Measurements from ENCODE around the gene ZDHHC13. TPM values are rescaled to one million over a fixed set of nuclear protein-coding genes. Genes with fewer than 3 reads are reported as not detected.

Gene ZDHHC13
- total RNA-seq, 1 experiment from 2014 or later, result 21.8 TPM

DNA sequence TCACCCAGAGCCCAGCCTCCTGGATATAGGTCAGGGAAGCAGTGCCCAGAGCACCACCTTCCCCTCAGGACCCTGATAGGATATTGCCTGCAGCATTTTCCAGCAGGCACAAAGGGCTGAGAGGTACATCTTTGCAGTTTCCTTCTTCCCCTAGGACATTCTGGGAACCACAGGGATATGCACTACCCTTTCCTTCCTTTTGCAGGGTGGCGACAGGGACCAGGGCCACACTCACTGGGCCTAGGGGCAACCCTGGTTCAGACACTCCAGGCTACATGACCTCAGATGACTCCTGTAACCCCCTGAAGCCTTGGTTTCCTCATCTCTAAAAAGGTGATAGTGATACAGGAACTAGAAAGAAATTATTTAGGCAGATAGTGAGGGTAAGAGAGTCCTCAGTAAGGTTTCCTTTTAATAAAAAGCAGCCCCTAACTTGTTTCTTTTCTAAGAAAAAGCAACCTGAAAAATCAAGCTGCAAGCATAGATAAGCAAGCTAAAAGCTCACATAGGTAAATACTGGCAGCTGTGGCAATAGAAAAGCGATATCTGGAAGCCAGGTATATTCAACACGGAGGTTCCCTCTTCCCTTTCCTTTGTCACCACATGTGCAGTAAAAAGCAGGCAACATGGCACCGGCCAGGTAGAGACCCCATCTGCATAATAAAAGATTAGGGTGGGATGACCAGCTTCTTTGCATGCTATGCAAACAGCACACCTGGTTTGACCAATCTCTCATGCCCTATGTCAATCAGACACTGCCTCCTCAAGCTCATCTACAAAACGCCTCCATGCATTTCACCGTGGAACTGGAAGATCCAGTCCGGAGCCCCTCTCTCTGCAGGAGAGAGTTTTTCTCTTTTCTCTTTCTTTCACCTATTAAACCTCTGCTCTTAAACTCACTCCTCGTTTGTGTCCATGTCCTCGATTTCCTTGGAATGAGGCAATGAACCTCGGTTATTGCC lies 43.2 kb upstream of the ZDHHC13 start:
- Histone ChIP-seq H3K9me3 (ENCODE audit: control insufficient read depth in 1 of 2, insufficient read depth in 1 of 2, low read depth in 1 of 2, low read length in 2 of 2) (no peaks in the 10 kb centered on the region), H4K20me1 (ENCODE audit: insufficient read depth) (no peaks in the 10 kb centered on the region), H3K9me2 (ENCODE audit: insufficient read depth) (no peaks in the 10 kb centered on the region), H3K27me3 (ENCODE audit: insufficient read depth, low read length) (no peaks in the 10 kb centered on the region), H3K79me2 (ENCODE audit: insufficient read depth, low read length) (no peaks in the 10 kb centered on the region), H3K4me1 (ENCODE audit: control insufficient read depth in 1 of 2, insufficient read depth in 2 of 2, low read length in 2 of 2) (peaks cover 0 to 6% of the 10 kb centered on the region in 2 experiments; a peak in 2 of 4 replicates), H3K4me2 (ENCODE audit: low read length) (no peak overlapping the region), H3K36me3 (ENCODE audit: control insufficient read depth in 1 of 2, insufficient read depth in 2 of 2, low read length in 2 of 2) (no peaks in the 10 kb centered on the region), H3K27ac (ENCODE audit: low read depth, low read length) (no peak overlapping the region), H3K4me3 (replicated peaks in 1 of 2; ENCODE audit: low read depth in 1 of 2, low read length in 2 of 2) (no peak overlapping the region), H3K9ac (ENCODE audit: low read length) (no peak overlapping the region), H2AFZ (ENCODE audit: low read depth, low read length, poor library complexity, severe bottlenecking) (no peak overlapping the region)
- RAD21 ChIA-PET (ENCODE audit: low non-redundant PET in 1 of 2, low total read pairs in 2 of 2, uncharacterized antibody in 2 of 2, unreplicated experiment in 2 of 2), result no interaction called here
- TF ChIP-seq EGR1 (IDR thresholded peaks at IDR 0.05; ENCODE audit: low read depth), result no peak
- no peak for TF ChIP-seq CEBPB (IDR thresholded peaks at IDR 0.05; ENCODE audit: low read depth)
- TF ChIP-seq TCF7L2 (IDR thresholded peaks at IDR 0.05; ENCODE audit: borderline replicate concordance, extremely low read depth, insufficient read depth, insufficient read length), result no peak
- no peak for TF ChIP-seq JUND (IDR thresholded peaks at IDR 0.05)
- no TSS peak for BruUV-seq (replicated peaks)
- ATAC-seq, result no peak
- intact Hi-C loops (cut with micrococcal nuclease), result loop anchor here (5.0 to 10.0 kb wide), 4 partner anchors 184 to 1261 kb away; no protein-coding TSS in a partner anchor
- no peak for DNase-seq (ENCODE audit: low read depth, low spot score)
- CTCF ChIA-PET, result no interaction called here
- POLR2A ChIA-PET, result no interaction called here

DNA sequence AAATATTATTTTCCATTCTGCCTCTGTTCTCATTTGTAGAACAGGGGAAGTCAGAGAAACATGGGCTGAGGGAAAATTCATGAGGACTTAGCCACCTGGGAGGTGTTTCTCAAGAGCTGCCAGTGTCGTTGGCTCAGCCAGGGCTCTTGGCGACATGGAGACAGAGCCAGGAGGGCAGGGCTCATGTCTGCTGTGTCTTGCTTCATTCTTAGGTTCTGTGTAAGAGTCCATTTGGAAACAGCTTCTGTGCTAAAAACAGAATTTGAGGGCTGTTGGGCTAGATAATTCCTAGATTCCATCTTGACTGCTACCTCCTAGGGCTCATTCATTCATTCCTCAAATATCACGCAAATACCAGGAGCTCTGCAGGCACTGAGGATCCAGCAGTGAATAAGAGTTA lies 41.3 kb upstream of the ZDHHC13 start:
- CTCF ChIA-PET, result interaction anchor here (1.1 to 2.3 kb wide), 3 partner anchors 14 to 180 kb away, joined by 4 to 10 read pairs (median 7); partner anchors contain the start of gene MRGPRX2
- RAD21 ChIA-PET (ENCODE audit: low non-redundant PET in 1 of 2, low total read pairs in 2 of 2, uncharacterized antibody in 2 of 2, unreplicated experiment in 2 of 2), result no interaction called here
- TF ChIP-seq SP1 (IDR thresholded peaks at IDR 0.05; ENCODE audit: low read depth) (no peak), YY1 (IDR thresholded peaks at IDR 0.05; ENCODE audit: extremely low read depth, insufficient replicate concordance, low read depth, low read length) (no peak)

More for the DNA sequence above, 41.3 kb upstream of the ZDHHC13 start:
- Histone ChIP-seq H4K20me1 (ENCODE audit: insufficient read depth) (no peaks in the 10 kb centered on the region), H3K9me2 (ENCODE audit: insufficient read depth) (no peaks in the 10 kb centered on the region), H3K79me2 (ENCODE audit: insufficient read depth, low read length) (no peaks in the 10 kb centered on the region), H3K9ac (ENCODE audit: low read length) (no peak overlapping the region), H3K36me3 (ENCODE audit: control insufficient read depth in 1 of 2, insufficient read depth in 2 of 2, low read length in 2 of 2) (no peaks in the 10 kb centered on the region), H3K4me3 (replicated peaks in 1 of 2; ENCODE audit: low read depth in 1 of 2, low read length in 2 of 2) (no peak overlapping the region), H3K9me3 (ENCODE audit: control insufficient read depth in 1 of 2, insufficient read depth in 1 of 2, low read depth in 1 of 2, low read length in 2 of 2) (no peaks in the 10 kb centered on the region), H2AFZ (ENCODE audit: low read depth, low read length, poor library complexity, severe bottlenecking) (no peak overlapping the region), H3K27ac (ENCODE audit: low read depth, low read length) (no peak overlapping the region), H3K27me3 (ENCODE audit: insufficient read depth, low read length) (no peaks in the 10 kb centered on the region), H3K4me1 (ENCODE audit: control insufficient read depth in 1 of 2, insufficient read depth in 2 of 2, low read length in 2 of 2) (peaks cover 6 to 25% of the 10 kb centered on the region in 2 experiments; a peak in 3 of 4 replicates), H3K4me2 (ENCODE audit: low read length) (no peak overlapping the region)
- intact Hi-C loops (cut with micrococcal nuclease), result loop anchor here (2.0 to 10.0 kb wide), 4 partner anchors 41 to 1259 kb away; partner anchors contain the start of genes E2F8 and ZDHHC13
- ATAC-seq (no peak), DNase-seq (ENCODE audit: low read depth, low spot score) (no peak)
- POLR2A ChIA-PET, result no interaction called here
- BruUV-seq (replicated peaks), result no TSS peak

All from HCT116 (cell line).